Activated naive CD8-positive, alpha-beta T cell treated with anti-CD3 and anti-CD28 coated beads, Interleukin-2, amount 10 ng/mL, durations not matched to agents 7 days and 5 days (primary cell): ENCODE data around the gene NEK6. TPM values are rescaled to one million over a fixed set of nuclear protein-coding genes. Genes with fewer than 3 reads are reported as not detected.

ENCODE experiments used
- ATAC-seq: fragments of 150-1000 bp; cut with Tn5 transposase; one replicate; pipeline ENCODE4 v1.10.0; 2021; ENCODE audit warnings: low read depth, moderate library complexity
- POLR2A ChIA-PET: fragments of 350-600 bp; sonication (Branson Sonifier 250); formaldehyde crosslinking; loops from one replicate; lab custom pipeline; 2021; ENCODE audit warnings: antibody characterized with exemption; lab: Charles Lee
- DNase-seq: peaks from one replicate; pipeline ENCODE4 v3.0.0; 2021
- H3K27ac Mint-ChIP-seq: one replicate; pipeline ENCODE4 v1.8.0; 2022; ENCODE audit warnings: mild to moderate bottlenecking, mixed read lengths
- H3K27me3 Mint-ChIP-seq: one replicate; pipeline ENCODE4 v1.8.0; 2022; ENCODE audit warnings: mild to moderate bottlenecking, moderate library complexity, mixed read lengths
- H3K36me3 Mint-ChIP-seq: one replicate; pipeline ENCODE4 v1.8.0; 2021; ENCODE audit warnings: mild to moderate bottlenecking, mixed read lengths
- H3K4me1 Mint-ChIP-seq: one replicate; pipeline ENCODE4 v1.8.0; 2021; ENCODE audit warnings: mixed read lengths
- H3K4me3 Mint-ChIP-seq: one replicate; pipeline ENCODE4 v1.8.0; 2022; ENCODE audit warnings: mild to moderate bottlenecking, moderate library complexity, mixed read lengths
- H3K9me3 Mint-ChIP-seq: one replicate; pipeline ENCODE4 v1.8.0; 2021; ENCODE audit warnings: mixed read lengths
- total RNA-seq, 2 experiments: library from RNA; stranded (reverse); gene quantifications; one replicate each; pipeline ENCODE4 v1.2.3, GENCODE V29; 2021

The NEK6 gene
- total RNA-seq, 2 experiments from 2014 or later, result 8.1 to 10.9 TPM

GRCh38 chr9:124304285-124304684 is 46.5 kb downstream of the NEK6 start:
- Mint-ChIP-seq H3K4me3 (no peak overlapping the region), H3K4me1 (peaks cover 11% of the 10 kb centered on the region), H3K36me3 (peaks cover 1% of the 10 kb centered on the region), H3K9me3 (no peaks in the 10 kb centered on the region), H3K27me3 (peaks cover 7% of the 10 kb centered on the region), H3K27ac (no peak overlapping the region)
- DNase-seq (no peak), ATAC-seq (no peak)
- POLR2A ChIA-PET, result no interaction called here

GRCh38 chr9:124306098-124306735 is 48.5 kb downstream of the NEK6 start:
- POLR2A ChIA-PET, result no interaction called here
- Mint-ChIP-seq H3K36me3 (peaks cover 1% of the 10 kb centered on the region), H3K27ac (no peak overlapping the region), H3K9me3 (no peaks in the 10 kb centered on the region), H3K4me1 (no peaks in the 10 kb centered on the region), H3K4me3 (no peak overlapping the region), H3K27me3 (no peaks in the 10 kb centered on the region)
- DNase-seq (no peak), ATAC-seq (no peak)

- ATAC-seq, result no peak
- Mint-ChIP-seq H3K9me3 (no peaks in the 10 kb centered on the region), H3K27me3 (no peaks in the 10 kb centered on the region), H3K4me1 (no peaks in the 10 kb centered on the region), H3K36me3 (peaks cover 1% of the 10 kb centered on the region), H3K4me3 (no peak overlapping the region), H3K27ac (no peak overlapping the region)
- POLR2A ChIA-PET, result no interaction called here
- DNase-seq, result no peak
Observed at GRCh38 chr9:124307379-124308030, 49.8 kb downstream of the NEK6 start.

- H3K4me1 Mint-ChIP-seq, result no peaks in the 10 kb centered on the region
- H3K27me3 Mint-ChIP-seq, result no peaks in the 10 kb centered on the region
- ATAC-seq (no peak), DNase-seq (no peak)
- no peaks in the 10 kb centered on the region for H3K9me3 Mint-ChIP-seq
- peaks cover 1% of the 10 kb centered on the region for H3K36me3 Mint-ChIP-seq
- no peak overlapping the region for H3K4me3 Mint-ChIP-seq
- no peak overlapping the region for H3K27ac Mint-ChIP-seq
- POLR2A ChIA-PET, result interaction anchor here (0.5 to 0.8 kb wide), 2 partner anchors 9 to 10 kb away, joined by 3 read pairs; no protein-coding TSS in a partner anchor
Observed at GRCh38 chr9:124308606-124309491, 51.1 kb downstream of the NEK6 start.

- H3K27me3 Mint-ChIP-seq, result no peaks in the 10 kb centered on the region
- no peak overlapping the region for H3K27ac Mint-ChIP-seq
- ATAC-seq, result no peak
- DNase-seq, result no peak
- H3K36me3 Mint-ChIP-seq, result peaks cover 1% of the 10 kb centered on the region
- H3K4me1 Mint-ChIP-seq, result no peaks in the 10 kb centered on the region
- no peaks in the 10 kb centered on the region for H3K9me3 Mint-ChIP-seq
- POLR2A ChIA-PET, result interaction anchor here (0.8 kb wide), 1 partner anchor 10 kb away, joined by 3 read pairs; no protein-coding TSS in a partner anchor
- H3K4me3 Mint-ChIP-seq, result no peak overlapping the region
Observed at GRCh38 chr9:124309667-124310084, 51.9 kb downstream of the NEK6 start.

- Mint-ChIP-seq H3K27ac (no peak overlapping the region), H3K4me3 (no peak overlapping the region), H3K4me1 (no peaks in the 10 kb centered on the region), H3K9me3 (no peaks in the 10 kb centered on the region), H3K27me3 (no peaks in the 10 kb centered on the region), H3K36me3 (no peaks in the 10 kb centered on the region)
- POLR2A ChIA-PET, result no interaction called here
- ATAC-seq (no peak), DNase-seq (no peak)
Observed at GRCh38 chr9:124311283-124311682, 53.5 kb downstream of the NEK6 start.

- ATAC-seq (no peak), DNase-seq (no peak)
- H3K36me3 Mint-ChIP-seq, result no peaks in the 10 kb centered on the region
- no peaks in the 10 kb centered on the region for H3K4me1 Mint-ChIP-seq
- H3K9me3 Mint-ChIP-seq, result no peaks in the 10 kb centered on the region
- no peaks in the 10 kb centered on the region for H3K27me3 Mint-ChIP-seq
- H3K27ac Mint-ChIP-seq, result no peak overlapping the region
- no peak overlapping the region for H3K4me3 Mint-ChIP-seq
- POLR2A ChIA-PET, result no interaction called here
Observed at GRCh38 chr9:124312290-124313265, 54.8 kb downstream of the NEK6 start.

- no peaks in the 10 kb centered on the region for H3K4me1 Mint-ChIP-seq
- DNase-seq (no peak), ATAC-seq (no peak)
- no peaks in the 10 kb centered on the region for H3K9me3 Mint-ChIP-seq
- POLR2A ChIA-PET, result no interaction called here
- H3K4me3 Mint-ChIP-seq, result no peak overlapping the region
- no peaks in the 10 kb centered on the region for H3K27me3 Mint-ChIP-seq
- no peak overlapping the region for H3K27ac Mint-ChIP-seq
- no peaks in the 10 kb centered on the region for H3K36me3 Mint-ChIP-seq
Observed at GRCh38 chr9:124313940-124314339, 56.2 kb downstream of the NEK6 start.

GRCh38 chr9:124315882-124316281 is 58.1 kb downstream of the NEK6 start:
- POLR2A ChIA-PET, result no interaction called here
- no peak overlapping the region for H3K27ac Mint-ChIP-seq
- ATAC-seq, result no peak
- DNase-seq, result no peak
- H3K4me3 Mint-ChIP-seq, result no peak overlapping the region
- H3K4me1 Mint-ChIP-seq, result no peaks in the 10 kb centered on the region
- H3K27me3 Mint-ChIP-seq, result no peaks in the 10 kb centered on the region
- H3K36me3 Mint-ChIP-seq, result no peaks in the 10 kb centered on the region
- no peaks in the 10 kb centered on the region for H3K9me3 Mint-ChIP-seq

GRCh38 chr9:124320062-124320973 is 62.6 kb downstream of the NEK6 start:
- peak; percentile 55 for DNase-seq
- H3K27ac Mint-ChIP-seq, result peak overlapping the region; percentile 56
- ATAC-seq, result peak; percentile 50
- no peaks in the 10 kb centered on the region for H3K9me3 Mint-ChIP-seq
- no peaks in the 10 kb centered on the region for H3K4me1 Mint-ChIP-seq
- POLR2A ChIA-PET, result interaction anchor here (0.6 kb wide), 1 partner anchor 54 kb away, joined by 3 read pairs; no protein-coding TSS in a partner anchor
- H3K27me3 Mint-ChIP-seq, result no peaks in the 10 kb centered on the region
- H3K4me3 Mint-ChIP-seq, result no peak overlapping the region
- no peaks in the 10 kb centered on the region for H3K36me3 Mint-ChIP-seq

- Mint-ChIP-seq H3K27ac (no peak overlapping the region), H3K36me3 (no peaks in the 10 kb centered on the region), H3K4me1 (no peaks in the 10 kb centered on the region), H3K4me3 (no peak overlapping the region), H3K9me3 (no peaks in the 10 kb centered on the region), H3K27me3 (no peaks in the 10 kb centered on the region)
- DNase-seq (no peak), ATAC-seq (no peak)
- POLR2A ChIA-PET, result no interaction called here
Observed at GRCh38 chr9:124321416-124321815, 63.7 kb downstream of the NEK6 start.

GRCh38 chr9:124321935-124322334 is 64.2 kb downstream of the NEK6 start:
- no peak overlapping the region for H3K27ac Mint-ChIP-seq
- DNase-seq (no peak), ATAC-seq (no peak)
- POLR2A ChIA-PET, result no interaction called here
- no peaks in the 10 kb centered on the region for H3K36me3 Mint-ChIP-seq
- H3K27me3 Mint-ChIP-seq, result no peaks in the 10 kb centered on the region
- H3K9me3 Mint-ChIP-seq, result no peaks in the 10 kb centered on the region
- H3K4me1 Mint-ChIP-seq, result no peaks in the 10 kb centered on the region
- H3K4me3 Mint-ChIP-seq, result no peak overlapping the region
